Loucy (cell line): ENCODE results near the gene MXRA8.

Source experiments
- H2AFZ ChIP-seq: fragments of 200-600 bp; sonication (generic); 2 replicates; pipeline ENCODE4 v1.6.0; 2016; ENCODE audit warnings: antibody characterized with exemption, mild to moderate bottlenecking, low read length, moderate library complexity
- H3F3A ChIP-seq: fragments of 200-600 bp; 2 replicates; pipeline ENCODE4 v1.6.0; 2016; ENCODE audit warnings: antibody characterized with exemption, low read depth, mild to moderate bottlenecking
- H3K27me3 ChIP-seq: fragments of 200-600 bp; sonication (generic); 2 replicates; pipeline ENCODE4 v1.6.1; 2014; ENCODE audit warnings: low read length, mild to moderate bottlenecking; ENCODE audit not compliant: insufficient read depth, poor library complexity, severe bottlenecking
- H3K36me3 ChIP-seq: fragments of 200-600 bp; sonication (generic); 2 replicates; pipeline ENCODE4 v1.6.1; 2016; ENCODE audit warnings: low read length; ENCODE audit not compliant: insufficient read depth
- H3K4me1 ChIP-seq: fragments of 200-600 bp; sonication (generic); 2 replicates; pipeline ENCODE4 v1.5.1; 2014; ENCODE audit warnings: low read length, mild to moderate bottlenecking; ENCODE audit not compliant: insufficient read depth, poor library complexity, severe bottlenecking
- H3K4me2 ChIP-seq: fragments of 200-600 bp; sonication (generic); 2 replicates; pipeline ENCODE4 v1.6.0; 2014; ENCODE audit warnings: antibody characterized with exemption, low read length, low read depth, mild to moderate bottlenecking; ENCODE audit not compliant: poor library complexity, severe bottlenecking
- H3K4me3 ChIP-seq: fragments of 200-600 bp; sonication (generic); 2 replicates; pipeline ENCODE4 v1.5.1; 2014; ENCODE audit warnings: low read length, mild to moderate bottlenecking, mixed read lengths; ENCODE audit not compliant: poor library complexity, severe bottlenecking
- H3K79me2 ChIP-seq: fragments of 200-600 bp; sonication (generic); 2 replicates; pipeline ENCODE4 v1.6.1; 2014; ENCODE audit warnings: low read length; ENCODE audit not compliant: insufficient read depth
- H3K9ac ChIP-seq: fragments of 200-600 bp; sonication (generic); 2 replicates; pipeline ENCODE4 v1.6.0; 2014; ENCODE audit warnings: mild to moderate bottlenecking, low read depth, low read length, moderate library complexity; ENCODE audit not compliant: poor library complexity, severe bottlenecking
- H3K9me2 ChIP-seq: fragments of 200-600 bp; sonication (generic); replicated peaks from 2 replicates; pipeline ENCODE4 v1.6.1; 2016; ENCODE audit warnings: low read depth, low read length, mixed read lengths
- H3K9me3 ChIP-seq: fragments of 200-600 bp; sonication (generic); 2 replicates; pipeline ENCODE4 v1.6.1; 2014; ENCODE audit warnings: mild to moderate bottlenecking, antibody characterized with exemption, low read length, low read depth; ENCODE audit not compliant: insufficient read depth
- H4K20me1 ChIP-seq: fragments of 200-600 bp; sonication (generic); 2 replicates; pipeline ENCODE4 v1.6.0; 2014; ENCODE audit warnings: antibody characterized with exemption, low read length, mild to moderate bottlenecking; ENCODE audit not compliant: insufficient read depth, poor library complexity, severe bottlenecking
- EZH2phosphoT487 ChIP-seq: fragments of 200-600 bp; IDR thresholded peaks from 2 replicates; pipeline ENCODE4 v1.6.1; 2018; ENCODE audit warnings: antibody characterized with exemption, mild to moderate bottlenecking, moderate library complexity, borderline replicate concordance
- TF ChIP-seq, protein P1 (sequence below): fragments of 200-600 bp; sonication (generic); conservative IDR thresholded peaks from 2 replicates; pipeline ENCODE4 v1.5.1; 2014; ENCODE audit warnings: mild to moderate bottlenecking, antibody characterized with exemption, low read length

The MXRA8 gene

DNA sequence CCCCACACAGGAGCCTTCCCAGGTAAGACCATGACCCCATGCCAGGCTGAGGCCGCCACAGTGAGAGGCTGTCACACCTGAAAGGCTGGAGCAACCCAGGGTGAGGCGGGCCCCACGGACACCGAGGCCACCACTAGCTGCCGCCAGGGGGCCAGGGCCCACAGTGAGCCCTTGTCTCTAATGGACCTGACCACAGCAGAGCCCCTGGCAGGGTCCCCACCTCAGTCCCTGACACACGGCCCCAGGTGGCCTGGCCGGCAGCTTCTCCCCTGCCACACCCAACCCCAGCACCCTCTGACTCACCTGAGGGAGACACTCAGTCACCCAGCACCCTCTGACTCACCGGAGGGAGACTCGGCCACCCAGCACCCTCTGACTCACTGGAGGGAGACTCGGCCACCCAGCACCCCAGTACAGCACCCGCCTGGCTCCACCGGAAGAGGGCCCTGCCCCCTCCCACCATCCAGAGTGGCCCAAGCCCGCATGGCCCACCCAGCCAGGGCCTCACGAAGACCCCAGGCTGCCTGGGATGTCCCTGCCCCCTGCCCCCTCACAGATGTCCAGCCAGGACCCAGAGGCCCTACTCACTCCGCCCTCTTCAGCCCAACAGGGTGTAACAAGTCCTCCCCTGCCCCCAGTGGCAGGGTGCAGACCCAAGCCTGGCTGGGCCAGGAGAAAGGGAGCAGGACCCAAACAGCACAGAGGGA lies 13.5 kb downstream of the MXRA8 start:
- TF ChIP-seq EZH2phosphoT487, result no peak
- TF ChIP-seq, protein P1, sequence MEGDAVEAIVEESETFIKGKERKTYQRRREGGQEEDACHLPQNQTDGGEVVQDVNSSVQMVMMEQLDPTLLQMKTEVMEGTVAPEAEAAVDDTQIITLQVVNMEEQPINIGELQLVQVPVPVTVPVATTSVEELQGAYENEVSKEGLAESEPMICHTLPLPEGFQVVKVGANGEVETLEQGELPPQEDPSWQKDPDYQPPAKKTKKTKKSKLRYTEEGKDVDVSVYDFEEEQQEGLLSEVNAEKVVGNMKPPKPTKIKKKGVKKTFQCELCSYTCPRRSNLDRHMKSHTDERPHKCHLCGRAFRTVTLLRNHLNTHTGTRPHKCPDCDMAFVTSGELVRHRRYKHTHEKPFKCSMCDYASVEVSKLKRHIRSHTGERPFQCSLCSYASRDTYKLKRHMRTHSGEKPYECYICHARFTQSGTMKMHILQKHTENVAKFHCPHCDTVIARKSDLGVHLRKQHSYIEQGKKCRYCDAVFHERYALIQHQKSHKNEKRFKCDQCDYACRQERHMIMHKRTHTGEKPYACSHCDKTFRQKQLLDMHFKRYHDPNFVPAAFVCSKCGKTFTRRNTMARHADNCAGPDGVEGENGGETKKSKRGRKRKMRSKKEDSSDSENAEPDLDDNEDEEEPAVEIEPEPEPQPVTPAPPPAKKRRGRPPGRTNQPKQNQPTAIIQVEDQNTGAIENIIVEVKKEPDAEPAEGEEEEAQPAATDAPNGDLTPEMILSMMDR, result peak; percentile 64
- Histone ChIP-seq H3K4me2 (peak overlapping the region; percentile 92), H2AFZ (no peak overlapping the region), H3K4me1 (peaks cover 18% of the 10 kb centered on the region), H3K79me2 (peaks cover 30% of the 10 kb centered on the region; the same call in 1 of the 2 replicates), H3K27me3 (no peaks in the 10 kb centered on the region), H3K36me3 (no peaks in the 10 kb centered on the region; the same call in 1 of the 2 replicates), H3K9me2 (no peaks in the 10 kb centered on the region), H4K20me1 (peaks cover 20% of the 10 kb centered on the region), H3F3A (no peaks in the 10 kb centered on the region), H3K4me3 (no peak overlapping the region), H3K9me3 (no peaks in the 10 kb centered on the region), H3K9ac (no peak overlapping the region)

DNA sequence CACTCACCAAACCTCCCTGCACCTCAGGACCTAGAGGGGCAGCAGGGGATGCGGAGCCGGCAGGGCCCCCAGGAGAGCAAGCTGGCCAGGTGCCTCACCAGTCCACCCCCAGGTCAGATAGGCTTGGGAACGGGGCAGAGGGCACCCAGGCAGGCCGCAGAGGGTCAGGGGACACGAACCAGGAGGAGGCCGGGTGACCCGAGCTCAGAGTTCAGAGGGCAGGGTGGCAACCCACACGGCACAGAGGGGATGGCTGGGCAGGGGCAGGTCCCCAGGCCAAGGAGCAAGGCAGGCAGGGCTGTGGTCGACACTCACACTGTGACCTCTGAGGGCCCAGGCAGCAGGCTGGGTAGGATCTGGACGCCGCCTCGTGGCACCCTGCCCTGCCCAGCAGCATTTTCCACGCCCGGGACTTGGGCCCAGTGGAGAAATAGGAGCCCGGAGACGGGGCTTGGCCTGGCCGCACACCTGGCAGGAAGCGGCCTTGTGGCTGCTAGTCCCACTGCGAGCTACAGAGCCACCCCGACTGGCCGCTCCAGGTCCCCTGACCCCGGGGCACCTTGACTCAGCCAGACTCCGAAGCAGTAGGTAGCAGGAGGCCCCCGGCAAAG lies 14.4 kb downstream of the MXRA8 start:
- Histone ChIP-seq H3K4me1 (peaks cover 18% of the 10 kb centered on the region), H3K9ac (no peak overlapping the region), H3K4me3 (no peak overlapping the region), H3K9me2 (no peaks in the 10 kb centered on the region), H4K20me1 (peaks cover 20% of the 10 kb centered on the region), H3K27me3 (no peaks in the 10 kb centered on the region), H3F3A (no peaks in the 10 kb centered on the region), H2AFZ (no peak overlapping the region), H3K36me3 (no peaks in the 10 kb centered on the region; the same call in 1 of the 2 replicates), H3K79me2 (peaks cover 30% of the 10 kb centered on the region; the same call in 1 of the 2 replicates), H3K9me3 (no peaks in the 10 kb centered on the region), H3K4me2 (no peak overlapping the region)
- TF ChIP-seq, protein P1, result no peak
- TF ChIP-seq EZH2phosphoT487, result no peak

DNA sequence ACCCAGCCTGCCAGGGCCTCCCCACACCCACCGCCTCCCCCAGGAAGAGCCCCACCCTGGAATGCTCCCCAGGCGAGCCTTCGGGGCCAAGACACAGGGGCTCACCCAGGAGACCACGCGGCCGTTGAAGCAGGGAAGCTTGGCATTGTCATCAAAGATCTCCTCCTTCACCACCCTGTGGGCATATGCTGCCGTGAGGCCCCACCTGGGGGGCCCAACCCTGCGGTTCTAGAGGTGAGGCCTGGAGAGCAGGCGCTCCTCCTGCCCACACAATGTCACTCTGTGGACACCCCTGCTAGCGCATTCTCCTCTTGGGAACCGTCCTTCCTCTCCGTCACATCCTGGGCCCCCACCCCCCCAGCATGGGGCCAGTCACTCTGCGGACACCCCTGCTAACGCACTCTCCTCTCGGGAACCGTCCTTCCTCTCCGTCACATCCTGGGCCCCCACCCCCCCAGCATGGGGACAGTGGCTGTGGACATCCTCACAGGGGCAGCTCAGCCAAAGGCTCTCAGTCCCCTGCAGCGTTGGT lies 15.7 kb downstream of the MXRA8 start:
- H3K79me2 ChIP-seq, result peaks cover 18% of the 10 kb centered on the region; the same call in 1 of the 2 replicates

More for the DNA sequence above, 15.7 kb downstream of the MXRA8 start:
- no peak overlapping the region for H3K4me2 ChIP-seq
- H3K9me3 ChIP-seq, result no peaks in the 10 kb centered on the region
- no peak for TF ChIP-seq EZH2phosphoT487
- TF ChIP-seq, protein P1, result no peak
- no peaks in the 10 kb centered on the region for H3F3A ChIP-seq
- H3K9ac ChIP-seq, result no peak overlapping the region
- peaks cover 10% of the 10 kb centered on the region for H3K4me1 ChIP-seq
- H3K9me2 ChIP-seq, result no peaks in the 10 kb centered on the region
- H4K20me1 ChIP-seq, result peaks cover 14% of the 10 kb centered on the region
- H3K36me3 ChIP-seq, result no peaks in the 10 kb centered on the region; the same call in 1 of the 2 replicates
- no peaks in the 10 kb centered on the region for H3K27me3 ChIP-seq
- no peak overlapping the region for H2AFZ ChIP-seq
- H3K4me3 ChIP-seq, result no peak overlapping the region
